HEK293 (cell line): ENCODE results near the gene MACROH2A2.

Experiments
- CTCF ChIP-seq: fragments of 450-650 bp; formaldehyde crosslinking; IDR thresholded peaks from 2 replicates; pipeline ENCODE4 v1.5.1; 2016; ENCODE audit warnings: missing biosample characterization, missing genetic modification characterization
- HOXC10 ChIP-seq: sonication (generic); formaldehyde crosslinking; IDR thresholded peaks from 2 replicates; pipeline ENCODE4 v1.8.1; 2023; ENCODE audit warnings: mild to moderate bottlenecking, missing genetic modification reagents
- HOXD13 ChIP-seq: sonication (generic); formaldehyde crosslinking; IDR thresholded peaks from 2 replicates; pipeline ENCODE4 v1.8.0; 2022; ENCODE audit warnings: missing genetic modification reagents, borderline replicate concordance
- KLF10 ChIP-seq: fragments of 450-650 bp; IDR thresholded peaks from 2 replicates; pipeline ENCODE4 v1.5.1; 2018; ENCODE audit warnings: missing biosample characterization, mild to moderate bottlenecking, missing genetic modification characterization
- KLF16 ChIP-seq: fragments of 450-650 bp; formaldehyde crosslinking; IDR thresholded peaks from 2 replicates; pipeline ENCODE4 v1.5.1; 2017; ENCODE audit warnings: missing biosample characterization, missing genetic modification characterization
- KLF8 ChIP-seq: fragments of 450-650 bp; formaldehyde crosslinking; IDR thresholded peaks from 2 replicates; pipeline ENCODE4 v1.5.1; 2016; ENCODE audit warnings: missing biosample characterization, missing genetic modification characterization
- KLF9 ChIP-seq: fragments of 450-650 bp; formaldehyde crosslinking; IDR thresholded peaks from 2 replicates; pipeline ENCODE4 v1.5.1; 2016; ENCODE audit warnings: missing biosample characterization, missing genetic modification characterization, low read depth
- PBX3 ChIP-seq: sonication (generic); formaldehyde crosslinking; IDR thresholded peaks from 2 replicates; pipeline ENCODE4 v1.8.1; 2022; ENCODE audit warnings: mild to moderate bottlenecking, moderate library complexity, missing genetic modification reagents
- SCRT1 ChIP-seq: fragments of 450-650 bp; formaldehyde crosslinking; IDR thresholded peaks from 2 replicates; pipeline ENCODE4 v1.5.1; 2016; ENCODE audit warnings: missing biosample characterization, missing genetic modification characterization, borderline replicate concordance
- ZBTB6 ChIP-seq: fragments of 450-650 bp; formaldehyde crosslinking; IDR thresholded peaks from 2 replicates; pipeline ENCODE4 v1.5.1; 2017; ENCODE audit warnings: missing biosample characterization, missing genetic modification characterization
- ZBTB8A ChIP-seq: fragments of 450-650 bp; formaldehyde crosslinking; IDR thresholded peaks from 2 replicates; pipeline ENCODE4 v1.5.1; 2016; ENCODE audit warnings: missing biosample characterization, missing genetic modification characterization
- ZFP69B ChIP-seq: fragments of 450-650 bp; formaldehyde crosslinking; IDR thresholded peaks from 2 replicates; pipeline ENCODE4 v1.5.1; 2016; ENCODE audit warnings: missing biosample characterization, missing genetic modification characterization
- ZNF133 ChIP-seq: fragments of 450-650 bp; formaldehyde crosslinking; IDR thresholded peaks from 2 replicates; pipeline ENCODE4 v1.5.1; 2016; ENCODE audit warnings: missing biosample characterization, missing genetic modification characterization
- ZNF157 ChIP-seq: fragments of 450-650 bp; formaldehyde crosslinking; IDR thresholded peaks from 2 replicates; pipeline ENCODE4 v1.5.1; 2016; ENCODE audit warnings: missing biosample characterization, missing genetic modification characterization
- ZNF221 ChIP-seq: fragments of 450-650 bp; formaldehyde crosslinking; IDR thresholded peaks from 2 replicates; pipeline ENCODE4 v1.5.1; 2017; ENCODE audit warnings: missing biosample characterization, missing genetic modification characterization, borderline replicate concordance
- ZNF26 ChIP-seq: fragments of 450-650 bp; formaldehyde crosslinking; IDR thresholded peaks from 2 replicates; pipeline ENCODE4 v1.5.1; 2016; ENCODE audit warnings: missing biosample characterization, missing genetic modification characterization
- ZNF324 ChIP-seq: fragments of 450-650 bp; formaldehyde crosslinking; IDR thresholded peaks from 2 replicates; pipeline ENCODE4 v1.5.1; 2016; ENCODE audit warnings: missing biosample characterization, missing genetic modification characterization
- ZNF449 ChIP-seq: fragments of 450-650 bp; formaldehyde crosslinking; IDR thresholded peaks from 2 replicates; pipeline ENCODE4 v1.5.1; 2017; ENCODE audit warnings: missing biosample characterization, mild to moderate bottlenecking, missing genetic modification characterization, moderate library complexity
- ZNF549 ChIP-seq: fragments of 450-650 bp; IDR thresholded peaks from 2 replicates; pipeline ENCODE4 v1.5.1; 2018; ENCODE audit warnings: missing biosample characterization, missing genetic modification characterization, mild to moderate bottlenecking, inconsistent platforms, moderate library complexity
- ZNF555 ChIP-seq: fragments of 450-650 bp; formaldehyde crosslinking; conservative IDR thresholded peaks from 2 replicates; pipeline ENCODE4 v1.5.1; 2017; ENCODE audit warnings: missing biosample characterization, mild to moderate bottlenecking, missing genetic modification characterization, inconsistent platforms
- ZNF561 ChIP-seq: fragments of 450-650 bp; IDR thresholded peaks from 2 replicates; pipeline ENCODE4 v1.5.1; 2018; ENCODE audit warnings: missing biosample characterization, missing genetic modification characterization, borderline replicate concordance
- ZNF596 ChIP-seq: fragments of 450-650 bp; IDR thresholded peaks from 2 replicates; pipeline ENCODE4 v1.5.0; 2018; ENCODE audit warnings: missing biosample characterization, mild to moderate bottlenecking, missing genetic modification characterization, moderate library complexity
- ZNF600 ChIP-seq: fragments of 450-650 bp; formaldehyde crosslinking; IDR thresholded peaks from 2 replicates; pipeline ENCODE4 v1.5.1; 2016; ENCODE audit warnings: missing biosample characterization, missing genetic modification characterization
- ZNF610 ChIP-seq: fragments of 450-650 bp; formaldehyde crosslinking; IDR thresholded peaks from 2 replicates; pipeline ENCODE4 v1.5.1; 2016; ENCODE audit warnings: missing biosample characterization, missing genetic modification characterization, borderline replicate concordance
- ZNF677 ChIP-seq: fragments of 450-650 bp; IDR thresholded peaks from 2 replicates; pipeline ENCODE4 v1.5.0; 2018; ENCODE audit warnings: missing biosample characterization, mild to moderate bottlenecking, missing genetic modification characterization, moderate library complexity
- ZSCAN30 ChIP-seq: fragments of 450-650 bp; IDR thresholded peaks from 2 replicates; pipeline ENCODE4 v1.5.1; 2018; ENCODE audit warnings: missing biosample characterization, mild to moderate bottlenecking, missing genetic modification characterization, moderate library complexity
- ZSCAN4 ChIP-seq: fragments of 450-650 bp; formaldehyde crosslinking; IDR thresholded peaks from 2 replicates; pipeline ENCODE4 v1.5.1; 2017; ENCODE audit warnings: missing biosample characterization, missing genetic modification characterization
- ZSCAN5A ChIP-seq: fragments of 450-650 bp; formaldehyde crosslinking; IDR thresholded peaks from 2 replicates; pipeline ENCODE4 v1.5.1; 2016; ENCODE audit warnings: missing biosample characterization, missing genetic modification characterization

The MACROH2A2 gene

GRCh38 chr10:70145666-70146488 lies 93.2 kb downstream of the MACROH2A2 start (continued):
- TF ChIP-seq PBX3 (CRISPR knock-in tag) (peak; percentile 78), HOXD13 (CRISPR knock-in tag) (no peak), ZNF26 (tag by site-specific recombination) (no peak), ZNF600 (tag by site-specific recombination) (peak; percentile 49), ZFP69B (tag by site-specific recombination) (peak; percentile 84), HOXC10 (no peak), KLF8 (tag by site-specific recombination) (peak; percentile 66; the same call in 1 of the 2 replicates), ZBTB8A (tag by site-specific recombination) (peak; percentile 87), KLF9 (tag by site-specific recombination) (peak; percentile 43), KLF16 (tag by site-specific recombination) (peak; percentile 18; the same call in 1 of the 2 replicates), ZNF221 (no peak), ZBTB6 (tag by site-specific recombination) (no peak), ZNF549 (tag by site-specific recombination) (no peak), ZNF610 (0 out of 2 replicates have a peak, but pooled peaks have one; percentile 27), CTCF (tag by site-specific recombination) (peak; percentile 85; the same call in 1 of the 2 replicates), ZSCAN4 (tag by site-specific recombination) (no peak), ZNF555 (tag by site-specific recombination) (no peak), KLF10 (tag by site-specific recombination) (peak; percentile 21; the same call in 1 of the 2 replicates), SCRT1 (tag by site-specific recombination) (no peak), ZNF449 (peak; percentile 48), ZNF677 (peak; percentile 42; the same call in 1 of the 2 replicates), ZNF596 (tag by site-specific recombination) (peak; percentile 66; the same call in 1 of the 2 replicates), ZNF324 (peak; percentile 32), ZNF561 (tag by site-specific recombination) (peak; percentile 70; the same call in 1 of the 2 replicates), ZSCAN5A (0 out of 2 replicates have a peak, but pooled peaks have one; percentile 41), ZNF157 (no peak), ZNF133 (0 out of 2 replicates have a peak, but pooled peaks have one; percentile 15), ZSCAN30 (0 out of 2 replicates have a peak, but pooled peaks have one; percentile 35)
